Heart right ventricle (tissue), 16 donors: ENCODE measurements around the gene ANG. TPM values are rescaled to one million over a fixed set of nuclear protein-coding genes. Genes with fewer than 3 reads are reported as not detected.
"Not testable (repeated sequence)": the region's sequence is repeated elsewhere in the genome, so short reads cannot be mapped to it uniquely, and the experiment has no call there.

Experiments used
- ATAC-seq, 8 donors: fragments of 200-7000 bp; cut with Tn5 transposase; one replicate each; pipeline ENCODE4 v1.9.1; 2020; ENCODE audit warnings: mild to moderate bottlenecking in 8 of 8, moderate library complexity in 8 of 8, moderate number of reproducible peaks in 1 of 8
- DNase-seq, 2 donors: peaks; one replicate each; pipeline ENCODE4 v3.0.0-alpha.2; 2020
- H3K27ac ChIP-seq, 10 donors: fragments of 200-600 bp; sonication (generic) in 2 of 10; one replicate each; pipeline versions ENCODE4 v1.5.0 to v1.8.0; 2020 to 2022; ENCODE audit warnings: mild to moderate bottlenecking in 3 of 10
- H3K27me3 ChIP-seq, 7 donors: fragments of 200-600 bp; one replicate each; pipeline ENCODE4 v1.8.0; 2021 to 2022; ENCODE audit warnings: mild to moderate bottlenecking in 2 of 7
- H3K36me3 ChIP-seq, 9 donors: fragments of 200-600 bp; sonication (generic) in 1 of 9; one replicate each; pipeline versions ENCODE4 v1.5.0 to v1.8.0; 2020 to 2022; ENCODE audit warnings: mild to moderate bottlenecking in 2 of 9
- H3K4me1 ChIP-seq, 9 donors: fragments of 200-600 bp; sonication (generic) in 1 of 9; one replicate each; pipeline versions ENCODE4 v1.5.0 to v1.8.0; 2020 to 2022; ENCODE audit warnings: mild to moderate bottlenecking in 4 of 9
- H3K4me3 ChIP-seq, 10 donors: fragments of 200-600 bp; sonication (generic) in 2 of 10; one replicate each; pipeline versions ENCODE4 v1.5.0 to v1.8.0; 2020 to 2022; ENCODE audit warnings: mild to moderate bottlenecking in 7 of 10, moderate library complexity in 2 of 10
- H3K9me3 ChIP-seq, 11 donors: fragments of 200-600 bp in 10 of 11; sonication (generic) in 2 of 11; one replicate each; pipeline versions ENCODE4 v1.5.0 to v1.8.0; 2013 to 2022; ENCODE audit warnings: mild to moderate bottlenecking in 2 of 11, control low read depth in 1 of 11, moderate library complexity in 1 of 11
- WGBS, 2 donors: extraction: QIAGEN DNeasy Blood & Tissue Kit; methylation state at CpG; one replicate each; pipeline ENCODE4 v1.1.7; 2013; ENCODE audit warnings: inconsistent platforms in 1 of 2; 5-methylcytosine and 5-hydroxymethylcytosine counted together
- intact Hi-C, 10 donors: fragments of 100-400 bp; cut with DNase I; formaldehyde crosslinking; loops; one replicate each; pipeline versions ENCODE4 v1.11.1 to v1.14.2; 2022
- long read RNA-seq, 3 donors: library from polyadenylated mRNA; unstranded; transcript quantifications; one replicate each; pipeline ENCODE4 v2.0.0, GENCODE V29; 2020 to 2021
- polyA plus RNA-seq, 2 donors: library from polyadenylated mRNA; stranded (reverse); fragments of 200-250 nt; gene quantifications; one replicate each; pipeline ENCODE4 v1.2.3, GENCODE V29; 2013
- total RNA-seq, 10 donors: library from RNA; stranded (reverse); fragmentation: NEBNext Ultra II Directional in 3 of 10; extraction: Animal tissue kit (Norgen Biotek cat#: 25700) in 3 of 10; gene quantifications; one replicate each; pipeline versions ENCODE4 v1.2.1 to v1.2.4, GENCODE V29; 2021 to 2023
- TF ChIP-seq, protein P1 (sequence below), 9 donors: fragments of 200-600 bp; sonication (generic) in 2 of 9; IDR thresholded peaks; one replicate each; pipeline versions ENCODE4 v1.5.0 to v1.8.0; 2021 to 2022; ENCODE audit warnings: antibody characterized with exemption in 9 of 9, mild to moderate bottlenecking in 5 of 9, moderate library complexity in 1 of 9
- donor health status: Arrhythmogenic right ventricular cardiomyopathy.
- donor health status: ischemic (EF 13 %, LVEDD 7.1; RV severe dilation, severe dysfunction).
- donor health status: healthy with polysubstance abuse.
- donor health status: DM: no; HTN: yes; CAD: no.
- donor health status: DM: no; HTN: no; CAD: no.
- donor health status: ischemic (EF 25% LVEDD 6.9; RV normal size, moderate dysfunction).
- donor health status: ischemic (EF 25% LVEDD 5.7; RV mildly dilated, moderate dysfunction).
- donor health status: healthy.
- donor health status: DM: yes; HTN: yes; CAD: no.
- donor health status: Ischemic cardiomyopathy.
- donor health status: ischemic (EF 35%, LVEDD 5.7; RV mildly dilated, moderate dysfunction).
- donor health status: nonischemic (EF 11% LVEDD 7.7; RV severe dilation, severe dysfunction).
- donor health status: DM: yes; HTN: yes; CAD: no.
- donor health status: PGD.
- donor health status: ischemic (EF 29% LVEDD 5.4; RV normal size, mild dysfunction).
- donor health status: nonischemic (EF 23%, LVEDD 6.1; RV moderate dilation, normal function).

The ANG gene
- total RNA-seq (1 to 10 TPM in 9 of 10 donors, under 1 TPM in 1; 0.79 to 4.1 (median 2.2) TPM), polyA plus RNA-seq (1 to 10 TPM; 5.4 to 7.0 TPM)
- long read RNA-seq, donor 1, partial matches to known transcripts: 0 of 3 reads
- long read RNA-seq, donor 1, other reads (novel, unspliced or antisense): 0 of 3 reads
- long read RNA-seq, donor 2, partial matches to known transcripts: 0 of 1 reads
- long read RNA-seq, donor 2, other reads (novel, unspliced or antisense): 0 of 1 reads
- long read RNA-seq, donor 3: 0 reads

- WGBS, 2 donors: 75% methylated on average over 7 of the region's 7 CpGs
- Histone ChIP-seq H3K27me3 (no peaks in the 10 kb centered on the region), H3K4me3 (no peak within 1 kb of the TSS), H3K27ac (no peak within 1 kb of the TSS), H3K4me1 (peaks cover 0 to 36% (median 9%) of the 10 kb centered on the region in 9 donors), H3K9me3 (no peaks in the 10 kb centered on the region), H3K36me3 (no peaks in the 10 kb centered on the region)
- TF ChIP-seq, protein P1, sequence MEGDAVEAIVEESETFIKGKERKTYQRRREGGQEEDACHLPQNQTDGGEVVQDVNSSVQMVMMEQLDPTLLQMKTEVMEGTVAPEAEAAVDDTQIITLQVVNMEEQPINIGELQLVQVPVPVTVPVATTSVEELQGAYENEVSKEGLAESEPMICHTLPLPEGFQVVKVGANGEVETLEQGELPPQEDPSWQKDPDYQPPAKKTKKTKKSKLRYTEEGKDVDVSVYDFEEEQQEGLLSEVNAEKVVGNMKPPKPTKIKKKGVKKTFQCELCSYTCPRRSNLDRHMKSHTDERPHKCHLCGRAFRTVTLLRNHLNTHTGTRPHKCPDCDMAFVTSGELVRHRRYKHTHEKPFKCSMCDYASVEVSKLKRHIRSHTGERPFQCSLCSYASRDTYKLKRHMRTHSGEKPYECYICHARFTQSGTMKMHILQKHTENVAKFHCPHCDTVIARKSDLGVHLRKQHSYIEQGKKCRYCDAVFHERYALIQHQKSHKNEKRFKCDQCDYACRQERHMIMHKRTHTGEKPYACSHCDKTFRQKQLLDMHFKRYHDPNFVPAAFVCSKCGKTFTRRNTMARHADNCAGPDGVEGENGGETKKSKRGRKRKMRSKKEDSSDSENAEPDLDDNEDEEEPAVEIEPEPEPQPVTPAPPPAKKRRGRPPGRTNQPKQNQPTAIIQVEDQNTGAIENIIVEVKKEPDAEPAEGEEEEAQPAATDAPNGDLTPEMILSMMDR (IDR thresholded peaks at IDR 0.05): no peak
- no peak for DNase-seq
- intact Hi-C loops: loop anchor here in 6 of 10 donors (5.0 to 10.0 kb wide), 7 partner anchors 76 to 416 kb away; partner anchors contain the start of genes CCNB1IP1 (in 2 of the 6), PIP4P1 (in 2 of the 6), PNP (in 2 of the 6) and TEP1 (in 2 of the 6)
- ATAC-seq: no peak
Observed at GRCh38 chr14:20688167-20688839, at the start of gene ANG. Gene ANG, plus strand, starts transcription at chr14:20688764. Its CDS starts 4,801 bp downstream, at chr14:20693565.

DNA sequence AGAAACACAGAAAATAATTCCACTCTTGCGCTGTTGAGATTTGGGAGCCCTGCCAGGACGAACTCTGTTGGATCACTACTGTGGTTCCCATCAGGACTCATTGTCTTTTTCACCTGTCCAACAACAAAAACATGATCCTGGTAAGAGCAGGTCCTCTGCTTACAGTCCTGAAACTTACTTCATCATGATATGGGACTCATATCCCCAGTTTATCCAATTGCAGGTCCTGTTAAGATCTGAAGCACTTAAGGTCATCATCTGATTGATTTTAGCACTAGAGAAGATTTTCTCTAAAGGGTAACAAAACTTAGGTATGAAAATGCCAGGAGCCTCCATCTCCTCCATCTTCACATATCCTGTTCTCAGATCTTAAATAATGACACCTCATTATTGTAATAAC, 47.0 kb upstream of the ANG start, which contains the start of gene OR6S1:
OR6S1 (minus strand) TSS at position 101 of the 400 bp plus-strand sequence; CDS start at position 101, 0 bp downstream.
- TF ChIP-seq, protein P1 (IDR thresholded peaks at IDR 0.05): no peak
- WGBS, 2 donors: 75 to 83% methylated on average over 2 of the region's 2 CpGs
- ATAC-seq: no peak
- Histone ChIP-seq H3K36me3 (no peaks in the 10 kb centered on the region), H3K27me3 (peaks cover 0 to 90% (median 64%) of the 10 kb centered on the region in 7 donors), H3K27ac (no peak within 1 kb of the TSS), H3K4me1 (no peaks in the 10 kb centered on the region), H3K4me3 (no peak within 1 kb of the TSS), H3K9me3 (no peaks in the 10 kb centered on the region)
- DNase-seq: no peak
- intact Hi-C loops: no loop called here

DNA sequence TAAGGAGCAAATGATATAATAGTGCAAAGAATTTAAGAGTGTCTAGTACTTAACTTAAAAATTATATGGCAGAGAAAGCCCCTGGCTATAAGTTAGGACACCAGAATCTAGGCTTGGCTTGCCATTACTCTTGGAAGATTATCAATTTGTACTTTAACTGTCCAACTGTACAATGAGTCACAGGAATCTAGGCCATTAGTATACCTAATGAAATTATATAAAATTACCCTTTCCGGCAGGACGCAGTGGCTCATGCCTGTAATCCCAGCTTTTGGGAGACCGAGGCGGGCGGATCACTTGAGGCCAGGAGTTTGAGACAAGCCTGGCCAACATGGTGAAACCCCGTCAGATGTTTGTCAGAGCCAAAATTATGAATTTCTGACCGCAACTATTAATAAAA, 46.4 kb upstream of the ANG start:
- 88 to 92% methylated on average over 7 of the region's 7 CpGs for WGBS, 2 donors
- Histone ChIP-seq H3K27ac (no peak overlapping the region), H3K4me3 (no peak overlapping the region), H3K36me3 (no peaks in the 10 kb centered on the region), H3K9me3 (no peaks in the 10 kb centered on the region), H3K27me3 (peaks cover 0 to 86% (median 62%) of the 10 kb centered on the region in 7 donors), H3K4me1 (no peaks in the 10 kb centered on the region)
- DNase-seq (no peak), ATAC-seq (no peak)
- intact Hi-C loops: no loop called here
- TF ChIP-seq, protein P1 (IDR thresholded peaks at IDR 0.05): no peak

GRCh38 chr14:20642755-20643154, 45.8 kb upstream of the ANG start:
- H3K4me3 ChIP-seq, H3K9me3 ChIP-seq, H3K27ac ChIP-seq, DNase-seq, ATAC-seq, H3K4me1 ChIP-seq, H3K36me3 ChIP-seq, intact Hi-C loops: not testable (repeated sequence)
- 8 to 10% methylated on average over 3 of the region's 3 CpGs for WGBS, 2 donors
- H3K27me3 ChIP-seq: peaks cover 0 to 86% (median 58%) of the 10 kb centered on the region in 7 donors
